Measurements from ENCODE around the gene CD69. TPM values are rescaled to one million over a fixed set of nuclear protein-coding genes. Genes with fewer than 3 reads are reported as not detected.
A peak's percentile ranks its signal among the peaks of the same experiment; 100 is the strongest.

Gene CD69
- total RNA-seq, 1 experiment from 2014 or later, result not detected

DNA sequence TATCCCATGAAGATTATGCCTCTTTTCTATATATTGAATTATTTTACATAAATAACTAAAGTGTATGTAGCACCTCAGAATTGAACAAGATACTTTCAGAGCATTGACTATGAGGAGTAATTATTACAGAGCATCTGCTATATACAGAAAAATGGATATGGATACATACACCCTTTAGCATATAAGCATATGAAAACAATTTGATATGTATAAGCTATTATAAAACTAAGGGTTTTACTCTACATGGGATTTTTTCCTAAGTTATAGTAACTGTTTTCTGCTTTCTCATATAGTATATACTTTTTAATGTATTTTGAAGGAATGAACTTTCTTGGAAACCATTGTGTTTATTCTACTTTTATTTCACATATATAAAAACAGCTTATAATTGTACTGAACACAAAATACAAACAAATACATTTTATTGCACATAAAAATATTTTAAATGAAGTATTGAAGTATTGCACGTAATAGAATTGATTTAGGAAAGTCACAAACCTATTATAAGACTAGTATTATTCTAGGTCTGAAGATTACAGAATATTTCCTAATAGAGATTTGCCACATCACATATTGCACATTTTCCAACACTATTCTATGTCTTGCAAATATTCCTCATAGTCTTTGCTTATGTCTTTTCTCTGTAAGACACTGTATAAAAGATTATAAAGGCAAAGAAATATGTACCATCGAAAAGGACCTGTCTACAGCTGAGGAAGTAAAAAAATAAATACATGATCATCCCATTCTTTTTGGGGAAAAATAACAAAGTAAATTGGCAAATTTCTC, 8.4 kb downstream of the CD69 start:
- H3K79me2 ChIP-seq (ENCODE audit: low read depth), result no peaks in the 10 kb centered on the region
- no peaks in the 10 kb centered on the region for H3K9me3 ChIP-seq (ENCODE audit: insufficient read depth, low read depth)
- ChIA-PET CTCF (no interaction called here), POLR2A (ENCODE audit: unreplicated experiment) (no interaction called here)
- no peaks in the 10 kb centered on the region for H3K36me3 ChIP-seq (ENCODE audit: low read depth)
- H3K4me3 ChIP-seq, result no peak overlapping the region
- H3K4me1 ChIP-seq (replicated peaks; ENCODE audit: insufficient read depth), result peaks cover 9% of the 10 kb centered on the region; the same call in 1 of the 2 replicates
- no peak overlapping the region for H2AFZ ChIP-seq
- intact Hi-C loops (cut with micrococcal nuclease; ENCODE audit: unreplicated experiment), result loop anchor here (5.0 to 10.0 kb wide), 5 partner anchors 260 to 1735 kb away; partner anchors contain the start of genes CLEC12B, CLEC9A, GABARAPL1 and STYK1
- H3K9me2 ChIP-seq (ENCODE audit: insufficient read depth), result no peaks in the 10 kb centered on the region
- no TSS peak for BruUV-seq (replicated peaks)
- H3F3A ChIP-seq (ENCODE audit: insufficient read depth, low read depth), result no peaks in the 10 kb centered on the region
- H3K4me2 ChIP-seq, result no peak overlapping the region
- no peak overlapping the region for H3K27ac ChIP-seq
- DNase-seq, result no peak
- TF ChIP-seq EZH2 (IDR thresholded peaks at IDR 0.05; ENCODE audit: low read depth), result no peak
- TF ChIP-seq, protein P1, sequence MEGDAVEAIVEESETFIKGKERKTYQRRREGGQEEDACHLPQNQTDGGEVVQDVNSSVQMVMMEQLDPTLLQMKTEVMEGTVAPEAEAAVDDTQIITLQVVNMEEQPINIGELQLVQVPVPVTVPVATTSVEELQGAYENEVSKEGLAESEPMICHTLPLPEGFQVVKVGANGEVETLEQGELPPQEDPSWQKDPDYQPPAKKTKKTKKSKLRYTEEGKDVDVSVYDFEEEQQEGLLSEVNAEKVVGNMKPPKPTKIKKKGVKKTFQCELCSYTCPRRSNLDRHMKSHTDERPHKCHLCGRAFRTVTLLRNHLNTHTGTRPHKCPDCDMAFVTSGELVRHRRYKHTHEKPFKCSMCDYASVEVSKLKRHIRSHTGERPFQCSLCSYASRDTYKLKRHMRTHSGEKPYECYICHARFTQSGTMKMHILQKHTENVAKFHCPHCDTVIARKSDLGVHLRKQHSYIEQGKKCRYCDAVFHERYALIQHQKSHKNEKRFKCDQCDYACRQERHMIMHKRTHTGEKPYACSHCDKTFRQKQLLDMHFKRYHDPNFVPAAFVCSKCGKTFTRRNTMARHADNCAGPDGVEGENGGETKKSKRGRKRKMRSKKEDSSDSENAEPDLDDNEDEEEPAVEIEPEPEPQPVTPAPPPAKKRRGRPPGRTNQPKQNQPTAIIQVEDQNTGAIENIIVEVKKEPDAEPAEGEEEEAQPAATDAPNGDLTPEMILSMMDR (conservative IDR thresholded peaks at IDR 0.05), result no peak
- H3K27me3 ChIP-seq (ENCODE audit: insufficient read depth, low read depth), result no peaks in the 10 kb centered on the region
- H4K20me1 ChIP-seq (ENCODE audit: insufficient read depth), result no peaks in the 10 kb centered on the region

DNA sequence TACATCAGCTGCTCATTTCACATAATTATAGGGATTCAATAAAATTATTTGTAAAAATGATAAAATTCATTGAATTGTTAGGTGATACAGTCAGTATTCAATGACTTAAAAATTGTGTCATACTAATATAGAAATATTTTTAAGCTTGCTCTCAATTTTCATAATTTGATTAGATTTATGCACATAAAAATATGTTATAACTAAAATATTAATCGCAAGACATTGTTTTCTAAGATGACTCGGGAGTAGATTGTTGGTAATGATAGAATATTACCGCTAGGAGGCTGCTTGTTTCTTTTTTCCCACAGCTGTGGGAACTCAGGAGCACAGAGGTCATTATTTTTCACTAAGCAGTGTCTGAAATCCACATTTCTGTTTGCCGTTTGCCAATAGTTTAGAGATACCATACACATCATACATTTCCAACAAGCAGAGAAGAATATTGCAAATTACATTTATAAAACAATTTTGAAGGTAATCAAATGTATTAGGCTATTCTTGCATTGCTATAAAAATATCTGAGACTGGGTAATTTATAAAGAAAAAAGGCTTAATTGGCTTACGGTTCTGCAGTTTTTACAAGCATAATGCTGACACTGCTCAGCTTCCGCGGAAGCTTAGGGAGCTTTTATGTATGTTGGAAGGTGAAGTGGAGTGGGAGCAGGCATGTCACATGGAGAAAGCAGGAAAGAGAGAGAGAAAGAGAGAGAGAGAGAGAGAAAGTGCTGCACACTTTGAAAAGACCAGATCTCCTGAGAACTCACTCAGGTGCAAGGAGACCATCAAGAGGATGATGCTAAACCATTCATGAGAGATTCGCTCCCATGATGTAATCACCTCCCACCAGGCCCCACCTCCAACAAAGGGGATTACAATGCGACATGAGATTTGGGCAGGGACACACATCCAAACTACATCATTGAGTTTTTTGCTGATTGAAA, 9.2 kb downstream of the CD69 start:
- no peak for DNase-seq
- ChIA-PET CTCF (interaction anchor here (0.6 to 2.9 kb wide), 11 partner anchors 9 to 488 kb away, joined by 3 to 52 read pairs (median 5); no protein-coding TSS in a partner anchor), POLR2A (ENCODE audit: unreplicated experiment) (no interaction called here)
- H3K9me3 ChIP-seq (ENCODE audit: insufficient read depth, low read depth), result no peaks in the 10 kb centered on the region
- peak overlapping the region; percentile 34; the same call in 1 of the 2 replicates for H3K4me3 ChIP-seq
- peak overlapping the region; percentile 85 for H3K4me2 ChIP-seq
- H2AFZ ChIP-seq, result no peak overlapping the region
- H3K27ac ChIP-seq, result no peak overlapping the region
- no peaks in the 10 kb centered on the region for H3F3A ChIP-seq (ENCODE audit: insufficient read depth, low read depth)
- intact Hi-C loops (cut with micrococcal nuclease; ENCODE audit: unreplicated experiment), result loop anchor here (1.0 to 10.0 kb wide), 7 partner anchors 63 to 1736 kb away; partner anchors contain the start of genes CLEC12B, CLEC9A, GABARAPL1 and STYK1
- no TSS peak for BruUV-seq (replicated peaks)
- no peaks in the 10 kb centered on the region for H3K36me3 ChIP-seq (ENCODE audit: low read depth)
- H3K9me2 ChIP-seq (ENCODE audit: insufficient read depth), result no peaks in the 10 kb centered on the region
- H3K27me3 ChIP-seq (ENCODE audit: insufficient read depth, low read depth), result no peaks in the 10 kb centered on the region
- no peaks in the 10 kb centered on the region for H3K79me2 ChIP-seq (ENCODE audit: low read depth)
- no peak for TF ChIP-seq EZH2 (IDR thresholded peaks at IDR 0.05; ENCODE audit: low read depth)
- TF ChIP-seq, protein P1 (conservative IDR thresholded peaks at IDR 0.05), result peak; percentile 42; the same call in 1 of the 2 replicates
- H3K4me1 ChIP-seq (replicated peaks; ENCODE audit: insufficient read depth), result peaks cover 9% of the 10 kb centered on the region; the same call in 1 of the 2 replicates
- H4K20me1 ChIP-seq (ENCODE audit: insufficient read depth), result no peaks in the 10 kb centered on the region
